Neural progenitor cell (in vitro differentiated cells): ENCODE data around the gene STX2. TPM values are rescaled to one million over a fixed set of nuclear protein-coding genes. Genes with fewer than 3 reads are reported as not detected.

Experiments
- DNase-seq: peaks from one replicate; pipeline ENCODE4 v3.0.0-alpha.2; 2016; ENCODE audit warnings: low spot score
- H2AFZ ChIP-seq: fragments of 200-600 bp; sonication (generic); replicated peaks from 2 replicates; pipeline ENCODE4 v1.6.1; 2016; ENCODE audit warnings: antibody characterized with exemption
- H3F3A ChIP-seq: fragments of 200-600 bp; sonication (generic); 2 replicates; pipeline ENCODE4 v1.6.1; 2016; ENCODE audit warnings: antibody characterized with exemption, low read depth
- H3K27ac ChIP-seq: fragments of 200-600 bp; sonication (generic); 2 replicates; pipeline ENCODE4 v1.5.1; 2016; ENCODE audit warnings: mild to moderate bottlenecking
- H3K27me3 ChIP-seq: fragments of 200-600 bp; sonication (generic); 2 replicates; pipeline ENCODE4 v1.6.1; 2016; ENCODE audit warnings: mild to moderate bottlenecking, moderate library complexity
- H3K36me3 ChIP-seq: fragments of 200-600 bp; sonication (generic); 2 replicates; pipeline ENCODE4 v1.5.1; 2016
- H3K4me1 ChIP-seq: fragments of 200-600 bp; sonication (generic); 2 replicates; pipeline ENCODE4 v1.6.1; 2016; ENCODE audit warnings: mixed run types
- H3K4me2 ChIP-seq: fragments of 200-600 bp; sonication (generic); 2 replicates; pipeline ENCODE4 v1.6.1; 2016
- H3K4me3 ChIP-seq: fragments of 200-600 bp; sonication (generic); 2 replicates; pipeline ENCODE4 v1.5.1; 2016
- H3K79me2 ChIP-seq: fragments of 200-600 bp; sonication (generic); 2 replicates; pipeline ENCODE4 v1.6.1; 2016; ENCODE audit warnings: low read depth
- H3K9ac ChIP-seq: fragments of 200-600 bp; sonication (generic); 2 replicates; pipeline ENCODE4 v1.6.1; 2016
- H3K9me3 ChIP-seq: fragments of 200-600 bp; sonication (generic); 2 replicates; pipeline ENCODE4 v1.5.1; 2016; ENCODE audit warnings: low read depth
- H4K20me1 ChIP-seq: fragments of 200-600 bp; sonication (generic); 2 replicates; pipeline ENCODE4 v1.6.1; 2016; ENCODE audit warnings: low read depth
- H3K27ac Mint-ChIP-seq: 3 replicates; pipeline ENCODE4 v1.8.0; 2021; ENCODE audit warnings: mixed read lengths
- H3K27me3 Mint-ChIP-seq: 2 replicates; pipeline ENCODE4 v1.8.0; 2022; ENCODE audit warnings: low read depth, mild to moderate bottlenecking, inconsistent platforms, moderate library complexity, mixed read lengths; ENCODE audit not compliant: insufficient read depth
- H3K36me3 Mint-ChIP-seq: 3 replicates; pipeline ENCODE4 v1.8.0; 2021; ENCODE audit warnings: mixed read lengths
- H3K4me1 Mint-ChIP-seq: 3 replicates; pipeline ENCODE4 v1.8.0; 2021; ENCODE audit warnings: mixed read lengths
- H3K4me3 Mint-ChIP-seq: 3 replicates; pipeline ENCODE4 v1.8.0; 2021; ENCODE audit warnings: mild to moderate bottlenecking, moderate library complexity, mixed read lengths
- H3K9me3 Mint-ChIP-seq: 3 replicates; pipeline ENCODE4 v1.8.0; 2020; ENCODE audit warnings: mixed read lengths
- EZH2 ChIP-seq: fragments of 200-600 bp; sonication (generic); IDR thresholded peaks from 2 replicates; pipeline ENCODE4 v1.6.1; 2017; ENCODE audit warnings: antibody characterized with exemption, mild to moderate bottlenecking, moderate library complexity
- EZH2phosphoT487 ChIP-seq: fragments of 200-600 bp; sonication (generic); IDR thresholded peaks from 2 replicates; pipeline ENCODE4 v1.6.1; 2017; ENCODE audit warnings: antibody characterized with exemption
- total RNA-seq: library from RNA; depleted of rRNA; stranded (reverse); fragments of >200 nt; gene quantifications from 2 replicates; pipeline ENCODE4 v1.2.3, GENCODE V29; 2015; ENCODE audit warnings: low replicate concordance
- TF ChIP-seq, protein P1 (sequence below): fragments of 200-600 bp; sonication (generic); IDR thresholded peaks from 2 replicates; pipeline ENCODE4 v1.5.1; 2017; ENCODE audit warnings: antibody characterized with exemption, mild to moderate bottlenecking

Gene STX2
- total RNA-seq, 1 donor from 2014 or later, result 44.0 TPM

DNA sequence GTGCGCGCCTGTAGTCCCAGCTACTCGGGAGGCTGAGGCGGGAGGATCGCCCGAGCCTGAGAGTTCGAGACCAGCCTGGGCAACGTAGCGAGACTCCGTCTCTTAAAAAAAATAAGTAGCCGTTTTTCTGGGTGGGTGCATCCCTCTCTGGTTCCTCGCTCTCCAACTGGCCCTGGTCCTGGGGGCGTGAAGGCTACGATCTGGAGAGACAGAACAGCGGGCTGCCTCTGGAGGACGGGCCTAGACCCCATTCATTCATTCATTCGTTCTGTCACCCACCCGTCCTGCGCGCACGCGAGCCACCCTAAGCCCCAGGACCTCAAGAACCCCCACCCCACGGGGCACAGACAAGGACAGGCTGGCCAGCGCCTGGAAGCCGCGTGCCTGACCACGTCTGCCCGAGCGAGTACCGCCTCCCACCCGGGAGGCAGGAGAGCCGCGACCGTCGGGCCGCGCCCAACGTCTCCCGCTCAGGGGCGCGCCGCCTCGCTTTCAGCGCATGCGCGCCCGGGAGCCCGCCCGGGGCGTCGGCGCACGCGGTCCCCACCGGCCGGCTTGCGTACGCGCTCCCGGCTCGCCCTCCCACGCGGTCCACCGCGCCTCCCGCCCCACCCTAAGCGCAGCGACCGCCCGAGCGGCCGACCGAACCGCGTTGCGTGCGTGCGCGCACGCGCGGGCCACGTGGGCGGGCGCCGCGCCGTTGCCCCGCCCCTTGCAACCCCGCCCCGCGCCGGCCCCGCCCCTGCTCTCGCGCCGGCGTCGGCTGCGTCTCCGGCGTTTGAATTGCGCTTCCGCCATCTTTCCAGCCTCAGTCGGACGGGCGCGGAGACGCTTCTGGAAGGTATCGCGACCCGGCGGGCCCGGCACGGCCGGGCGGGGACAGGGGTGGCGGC lies 32.5 kb upstream of the STX2 start, which contains the start of gene RAN:
Gene RAN (plus strand): TSS at position 781 of the 893 bp plus-strand sequence. CDS start 528 bp downstream, outside the sequence.
- peak; percentile 95 for DNase-seq
- Mint-ChIP-seq H3K36me3 (peaks cover 35% of the 10 kb centered on the region), H3K4me1 (peaks cover 36% of the 10 kb centered on the region), H3K27ac (peak within 1 kb of the TSS; percentile 96), H3K4me3 (peak within 1 kb of the TSS; percentile 96), H3K9me3 (no peaks in the 10 kb centered on the region), H3K27me3 (peaks cover 12% of the 10 kb centered on the region)
- Histone ChIP-seq H3K9me3 (no peaks in the 10 kb centered on the region), H3K4me1 (peaks cover 25% of the 10 kb centered on the region), H3F3A (peaks cover 57% of the 10 kb centered on the region), H4K20me1 (peaks cover 42% of the 10 kb centered on the region), H2AFZ (peak within 1 kb of the TSS; percentile 71), H3K36me3 (peaks cover 30% of the 10 kb centered on the region), H3K9ac (peak within 1 kb of the TSS; percentile 86), H3K4me2 (peak within 1 kb of the TSS; percentile 99), H3K4me3 (peak within 1 kb of the TSS; percentile 97), H3K27me3 (no peaks in the 10 kb centered on the region), H3K27ac (peak within 1 kb of the TSS; percentile 78), H3K79me2 (peaks cover 47% of the 10 kb centered on the region)
- TF ChIP-seq, protein P1, sequence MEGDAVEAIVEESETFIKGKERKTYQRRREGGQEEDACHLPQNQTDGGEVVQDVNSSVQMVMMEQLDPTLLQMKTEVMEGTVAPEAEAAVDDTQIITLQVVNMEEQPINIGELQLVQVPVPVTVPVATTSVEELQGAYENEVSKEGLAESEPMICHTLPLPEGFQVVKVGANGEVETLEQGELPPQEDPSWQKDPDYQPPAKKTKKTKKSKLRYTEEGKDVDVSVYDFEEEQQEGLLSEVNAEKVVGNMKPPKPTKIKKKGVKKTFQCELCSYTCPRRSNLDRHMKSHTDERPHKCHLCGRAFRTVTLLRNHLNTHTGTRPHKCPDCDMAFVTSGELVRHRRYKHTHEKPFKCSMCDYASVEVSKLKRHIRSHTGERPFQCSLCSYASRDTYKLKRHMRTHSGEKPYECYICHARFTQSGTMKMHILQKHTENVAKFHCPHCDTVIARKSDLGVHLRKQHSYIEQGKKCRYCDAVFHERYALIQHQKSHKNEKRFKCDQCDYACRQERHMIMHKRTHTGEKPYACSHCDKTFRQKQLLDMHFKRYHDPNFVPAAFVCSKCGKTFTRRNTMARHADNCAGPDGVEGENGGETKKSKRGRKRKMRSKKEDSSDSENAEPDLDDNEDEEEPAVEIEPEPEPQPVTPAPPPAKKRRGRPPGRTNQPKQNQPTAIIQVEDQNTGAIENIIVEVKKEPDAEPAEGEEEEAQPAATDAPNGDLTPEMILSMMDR, result no peak
- no peak for TF ChIP-seq EZH2
- TF ChIP-seq EZH2phosphoT487, result no peak

DNA sequence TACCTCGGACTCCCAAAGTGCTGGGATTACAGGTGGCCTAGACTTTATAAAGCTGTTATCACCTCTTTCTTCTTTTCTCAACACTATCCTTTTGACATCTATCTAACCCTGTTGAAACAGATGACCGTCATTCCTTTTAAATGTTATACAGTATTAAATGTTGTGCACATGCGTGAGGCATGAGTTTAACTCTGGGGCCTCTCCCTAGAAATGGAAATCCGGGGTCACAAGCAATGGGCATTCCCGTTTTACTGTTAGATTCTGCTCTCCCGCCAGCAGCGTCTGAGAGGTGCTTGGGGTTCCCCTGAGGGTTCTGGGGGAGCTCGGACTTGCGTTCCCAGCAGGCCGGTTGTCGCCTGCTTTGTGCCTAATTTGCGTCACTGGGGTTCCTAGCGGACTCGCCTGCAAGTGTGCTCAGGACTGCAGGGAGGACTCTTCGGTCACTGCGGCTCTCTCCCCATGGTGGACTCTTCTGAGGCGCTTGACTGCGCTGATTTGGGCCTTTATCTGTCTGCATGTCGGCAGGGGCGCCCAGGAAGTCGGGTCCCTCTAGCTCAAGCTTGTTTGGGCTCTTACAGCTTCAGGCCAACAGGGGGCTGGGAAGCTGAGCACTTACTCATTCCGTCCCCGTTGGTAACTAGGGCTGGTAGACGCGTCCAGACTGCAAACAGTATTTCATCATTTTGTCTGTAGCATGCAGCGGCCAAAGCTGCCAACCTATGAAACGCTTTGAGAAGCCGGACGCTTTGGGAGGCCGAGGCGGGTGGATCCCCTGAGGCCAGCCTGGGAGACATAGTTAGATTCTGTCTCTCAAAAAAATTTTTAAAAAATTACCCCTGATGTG lies 31.6 kb upstream of the STX2 start:
- Mint-ChIP-seq H3K4me1 (peaks cover 33% of the 10 kb centered on the region), H3K9me3 (no peaks in the 10 kb centered on the region), H3K27me3 (peaks cover 14% of the 10 kb centered on the region), H3K36me3 (peaks cover 26% of the 10 kb centered on the region), H3K27ac (no peak overlapping the region), H3K4me3 (peak overlapping the region; percentile 82)
- Histone ChIP-seq H3F3A (peaks cover 48% of the 10 kb centered on the region), H3K9me3 (no peaks in the 10 kb centered on the region), H3K9ac (no peak overlapping the region), H3K27me3 (no peaks in the 10 kb centered on the region), H3K4me2 (peak overlapping the region; percentile 70), H3K79me2 (peaks cover 38% of the 10 kb centered on the region), H3K4me3 (peak overlapping the region; percentile 97), H3K4me1 (peaks cover 25% of the 10 kb centered on the region), H3K27ac (no peak overlapping the region), H4K20me1 (peaks cover 33% of the 10 kb centered on the region), H2AFZ (peak overlapping the region; percentile 54), H3K36me3 (peaks cover 21% of the 10 kb centered on the region)
- peak; percentile 86 for DNase-seq
- TF ChIP-seq, protein P1, result peak; percentile 59
- TF ChIP-seq EZH2, result no peak
- TF ChIP-seq EZH2phosphoT487, result no peak

DNA sequence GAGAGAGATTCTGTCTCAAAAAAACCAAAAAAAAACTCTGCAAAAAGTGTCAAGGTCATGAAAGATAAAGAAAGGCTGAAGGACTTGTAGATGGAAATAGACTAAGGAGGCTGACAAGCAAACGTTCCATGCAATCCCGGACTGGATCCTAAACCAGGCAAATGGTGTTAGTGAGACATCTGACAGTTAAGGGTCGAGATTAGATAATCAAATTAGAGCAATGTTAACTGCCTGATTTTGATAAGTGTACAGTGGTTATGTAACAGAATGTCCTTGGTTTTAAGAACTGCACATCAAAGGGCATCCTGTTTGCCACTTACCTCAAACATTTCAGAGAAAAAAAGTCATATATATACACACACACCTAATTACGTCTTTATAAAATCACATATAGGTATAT lies 29.4 kb upstream of the STX2 start:
- H3K9ac ChIP-seq, result no peak overlapping the region
- H3K4me3 ChIP-seq, result no peak overlapping the region
- H3F3A ChIP-seq, result peaks cover 26% of the 10 kb centered on the region
- H3K36me3 ChIP-seq, result peaks cover 5% of the 10 kb centered on the region
- H3K4me3 Mint-ChIP-seq, result no peak overlapping the region
- no peak for DNase-seq
- peaks cover 10% of the 10 kb centered on the region for H3K4me1 ChIP-seq
- peaks cover 12% of the 10 kb centered on the region for H3K27me3 Mint-ChIP-seq
- peaks cover 17% of the 10 kb centered on the region for H3K4me1 Mint-ChIP-seq
- H3K4me2 ChIP-seq, result no peak overlapping the region
- H3K27ac Mint-ChIP-seq, result no peak overlapping the region
- peaks cover 16% of the 10 kb centered on the region for H3K79me2 ChIP-seq
- H3K27ac ChIP-seq, result no peak overlapping the region
- H3K36me3 Mint-ChIP-seq, result peaks cover 8% of the 10 kb centered on the region
- H3K27me3 ChIP-seq, result no peaks in the 10 kb centered on the region
- no peak overlapping the region for H2AFZ ChIP-seq
- H3K9me3 ChIP-seq, result no peaks in the 10 kb centered on the region
- TF ChIP-seq EZH2phosphoT487 (no peak), EZH2 (no peak)
- TF ChIP-seq, protein P1, result no peak
- no peaks in the 10 kb centered on the region for H3K9me3 Mint-ChIP-seq
- H4K20me1 ChIP-seq, result peaks cover 10% of the 10 kb centered on the region
